Activated CD4-positive, alpha-beta memory T cell treated with anti-CD3 and anti-CD28 coated beads for 36 hours (primary cell): ENCODE results near the gene SF3B3. TPM values are rescaled to one million over a fixed set of nuclear protein-coding genes. Genes with fewer than 3 reads are reported as not detected.
"Not testable (repeated sequence)": the region's sequence is repeated elsewhere in the genome, so short reads cannot be mapped to it uniquely, and the experiment has no call there.

Experiments
- CTCF ChIA-PET: fragments of 350-600 bp; sonication (Branson Sonifier 250); formaldehyde crosslinking; loops from one replicate; lab custom pipeline; 2021; ENCODE audit warnings: antibody characterized with exemption, inconsistent platforms; lab: Charles Lee
- POLR2A ChIA-PET: fragments of 350-600 bp; sonication (Branson Sonifier 250); formaldehyde crosslinking; loops from one replicate; lab custom pipeline; 2021; ENCODE audit warnings: antibody characterized with exemption; lab: Charles Lee
- DNase-seq: peaks from one replicate; pipeline ENCODE4 v3.0.0-alpha.2; 2020
- H3K27ac Mint-ChIP-seq: one replicate; pipeline ENCODE4 v1.8.0; 2021; ENCODE audit warnings: mixed read lengths
- H3K27me3 Mint-ChIP-seq: one replicate; pipeline ENCODE4 v1.8.0; 2021; ENCODE audit warnings: mixed read lengths
- H3K36me3 Mint-ChIP-seq: one replicate; pipeline ENCODE4 v1.8.0; 2021; ENCODE audit warnings: mixed read lengths
- H3K4me1 Mint-ChIP-seq: one replicate; pipeline ENCODE4 v1.8.0; 2021; ENCODE audit warnings: low read depth, mixed read lengths
- H3K4me3 Mint-ChIP-seq: one replicate; pipeline ENCODE4 v1.8.0; 2021; ENCODE audit warnings: mild to moderate bottlenecking, mixed read lengths
- H3K9me3 Mint-ChIP-seq: one replicate; pipeline ENCODE4 v1.8.0; 2021; ENCODE audit warnings: mixed read lengths
- intact Hi-C: fragments of 100-400 bp; cut with micrococcal nuclease; formaldehyde crosslinking; loops from one replicate; pipeline ENCODE4 v1.15.1; 2023
- total RNA-seq, 2 experiments: library from RNA; stranded (reverse); gene quantifications; one replicate each; pipeline ENCODE4 v1.2.3, GENCODE V29; 2021

SF3B3 gene
- total RNA-seq, 2 experiments from 2014 or later = 450 to 453 TPM

DNA sequence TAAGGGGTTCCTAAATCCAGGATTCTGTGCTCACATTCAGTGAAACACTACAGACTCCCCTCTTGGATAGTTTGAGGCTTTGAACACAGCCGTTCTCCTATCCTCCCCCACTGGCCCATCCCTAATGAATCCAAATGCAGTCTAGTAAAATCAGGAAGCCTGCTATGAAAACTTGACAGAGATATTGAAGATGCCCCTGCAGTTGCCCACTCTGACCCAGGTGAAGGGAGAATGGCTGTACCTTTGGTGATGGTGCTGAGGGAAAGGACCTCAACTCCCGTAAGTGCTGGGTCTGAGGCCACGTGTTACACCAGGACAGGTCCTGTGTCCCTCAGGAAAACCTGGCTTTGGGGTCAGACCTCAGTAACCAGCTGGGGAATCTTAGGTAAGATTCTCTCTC lies 54.4 kb downstream of the SF3B3 start:
- H3K4me1 Mint-ChIP-seq = peaks cover 17% of the 10 kb centered on the region
- H3K27ac Mint-ChIP-seq = no peak overlapping the region
- no peak overlapping the region for H3K4me3 Mint-ChIP-seq
- POLR2A ChIA-PET = no interaction called here
- no peaks in the 10 kb centered on the region for H3K9me3 Mint-ChIP-seq
- H3K36me3 Mint-ChIP-seq = peaks cover 15% of the 10 kb centered on the region
- no peak for DNase-seq
- CTCF ChIA-PET = interaction anchor here (1.0 kb wide), 1 partner anchor 193 kb away, joined by 3 read pairs; no protein-coding TSS in a partner anchor
- intact Hi-C loops = loop anchor here (5.0 kb wide), 1 partner anchor 196 kb away; no protein-coding TSS in a partner anchor
- H3K27me3 Mint-ChIP-seq = no peaks in the 10 kb centered on the region

DNA sequence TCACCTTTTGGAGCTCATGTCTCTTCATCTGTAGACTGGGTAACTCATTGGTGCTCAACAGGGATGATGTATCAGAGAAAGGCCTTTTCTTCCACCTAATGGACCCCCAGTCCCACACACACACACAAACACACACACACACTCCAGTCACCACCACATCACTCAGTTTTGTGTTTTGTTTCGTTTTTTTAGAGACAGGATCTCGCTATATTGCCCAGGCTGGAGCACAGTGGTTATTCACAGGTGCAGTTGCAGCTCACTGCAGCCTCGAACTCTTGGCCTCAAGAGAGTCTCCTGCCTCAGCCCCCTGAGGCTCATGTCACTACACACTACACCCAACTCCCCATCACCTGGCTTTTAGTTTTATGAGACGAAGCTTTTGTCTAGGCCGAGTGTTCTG lies 55.6 kb downstream of the SF3B3 start:
- CTCF ChIA-PET = no interaction called here
- Mint-ChIP-seq H3K27me3 (no peaks in the 10 kb centered on the region), H3K9me3 (no peaks in the 10 kb centered on the region), H3K36me3 (peaks cover 7% of the 10 kb centered on the region), H3K4me1 (peaks cover 17% of the 10 kb centered on the region), H3K4me3 (no peak overlapping the region), H3K27ac (no peak overlapping the region)
- intact Hi-C loops = loop anchor here (5.0 kb wide), 1 partner anchor 197 kb away; no protein-coding TSS in a partner anchor
- no peak for DNase-seq
- POLR2A ChIA-PET = no interaction called here

DNA sequence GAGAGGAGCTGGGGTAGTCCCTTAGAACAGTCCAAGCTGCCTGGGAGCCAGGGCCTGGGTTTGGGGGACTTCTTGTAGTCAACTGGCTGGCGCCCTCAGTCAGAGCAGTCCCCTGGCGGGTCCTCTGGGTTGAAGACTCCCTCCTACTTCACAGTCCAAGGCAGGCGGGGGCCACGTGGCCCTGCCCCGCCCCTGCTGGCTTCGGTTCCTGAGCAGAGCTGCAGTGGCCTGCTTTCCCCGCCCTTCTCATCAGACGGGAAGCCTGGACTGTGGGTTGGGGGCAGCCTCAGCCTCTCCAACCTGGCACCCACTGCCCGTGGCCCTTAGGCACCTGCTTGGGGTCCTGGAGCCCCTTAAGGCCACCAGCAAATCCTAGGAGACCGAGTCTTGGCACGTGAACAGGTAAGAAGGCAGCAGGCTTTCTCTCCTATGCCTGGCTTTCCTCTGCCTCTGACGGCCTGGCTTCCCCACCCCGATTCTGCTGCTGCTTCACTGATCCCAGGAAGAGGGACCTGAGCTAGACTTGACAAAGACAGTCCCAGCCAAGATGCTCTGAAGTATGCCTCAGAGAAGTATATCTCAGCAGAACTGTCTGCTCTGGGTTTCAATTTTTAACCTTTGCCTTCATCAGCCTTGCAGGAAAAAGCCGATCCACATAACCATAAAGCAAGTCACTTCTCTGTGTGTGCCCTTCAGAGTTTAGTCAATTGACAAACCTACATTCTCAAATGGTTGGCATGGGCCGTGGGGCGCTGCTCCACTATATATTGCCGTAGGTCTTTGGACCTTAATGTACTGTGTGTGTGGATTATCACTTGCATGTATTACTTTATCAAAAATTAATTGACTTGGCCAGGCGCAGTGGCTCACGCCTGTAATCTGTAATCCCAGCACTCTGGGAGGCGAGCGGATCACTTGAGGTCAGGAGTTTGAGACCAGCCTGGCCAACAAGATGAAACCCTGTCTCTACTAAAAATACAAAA lies 56.3 kb downstream of the SF3B3 start:
- POLR2A ChIA-PET = no interaction called here

DNA sequence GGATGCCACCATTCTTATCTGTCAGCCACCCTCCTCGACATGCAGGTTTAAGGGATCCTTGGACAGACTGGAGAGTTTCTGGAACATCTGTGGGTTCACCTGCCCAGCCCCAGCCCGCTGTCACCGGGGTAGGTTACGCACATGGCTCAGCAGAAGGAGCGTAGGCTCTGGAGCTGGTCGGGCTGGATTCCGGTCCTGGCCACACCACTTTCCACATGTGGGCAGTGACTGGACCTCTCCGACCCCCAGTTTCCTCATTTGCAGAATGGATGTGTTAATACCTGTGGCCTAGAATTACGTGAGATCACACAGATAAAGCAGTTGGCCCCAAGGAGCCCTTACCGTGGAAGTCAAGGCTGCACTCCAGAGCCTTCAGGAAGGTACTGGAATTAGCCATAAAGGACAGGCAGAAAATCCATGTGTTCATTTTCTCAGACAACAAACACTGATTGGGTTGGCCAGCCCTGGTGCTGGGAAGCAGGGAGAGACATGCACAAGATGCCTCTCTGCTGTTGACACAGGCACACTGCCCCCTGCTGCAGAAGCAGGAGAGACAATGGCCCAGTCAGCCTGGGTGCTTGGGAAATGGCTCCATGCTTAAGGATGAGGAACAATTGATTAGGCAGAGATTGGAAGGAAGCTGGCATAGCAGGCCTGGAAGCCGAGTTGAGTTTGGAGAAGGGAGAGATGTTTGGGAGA lies 58.8 kb downstream of the SF3B3 start:
- H3K9me3 Mint-ChIP-seq = no peaks in the 10 kb centered on the region
- ChIA-PET POLR2A (no interaction called here), CTCF (interaction anchor here (1.4 kb wide), 1 partner anchor 188 kb away, joined by 3 read pairs; no protein-coding TSS in a partner anchor)
- H3K27me3 Mint-ChIP-seq = no peaks in the 10 kb centered on the region
- H3K4me1 Mint-ChIP-seq = no peaks in the 10 kb centered on the region
- no peak overlapping the region for H3K27ac Mint-ChIP-seq
- no peaks in the 10 kb centered on the region for H3K36me3 Mint-ChIP-seq
- DNase-seq = peak; percentile 33
- intact Hi-C loops = no loop called here
- no peak overlapping the region for H3K4me3 Mint-ChIP-seq

More for the DNA sequence above, 56.3 kb downstream of the SF3B3 start:
- H3K27me3 Mint-ChIP-seq = no peaks in the 10 kb centered on the region
- H3K27ac Mint-ChIP-seq = no peak overlapping the region
- intact Hi-C loops = loop anchor here (5.0 kb wide), 1 partner anchor 198 kb away; no protein-coding TSS in a partner anchor
- DNase-seq = no peak
- H3K36me3 Mint-ChIP-seq = no peaks in the 10 kb centered on the region
- H3K4me1 Mint-ChIP-seq = peaks cover 17% of the 10 kb centered on the region
- no peaks in the 10 kb centered on the region for H3K9me3 Mint-ChIP-seq
- H3K4me3 Mint-ChIP-seq = no peak overlapping the region
- CTCF ChIA-PET = no interaction called here

DNA sequence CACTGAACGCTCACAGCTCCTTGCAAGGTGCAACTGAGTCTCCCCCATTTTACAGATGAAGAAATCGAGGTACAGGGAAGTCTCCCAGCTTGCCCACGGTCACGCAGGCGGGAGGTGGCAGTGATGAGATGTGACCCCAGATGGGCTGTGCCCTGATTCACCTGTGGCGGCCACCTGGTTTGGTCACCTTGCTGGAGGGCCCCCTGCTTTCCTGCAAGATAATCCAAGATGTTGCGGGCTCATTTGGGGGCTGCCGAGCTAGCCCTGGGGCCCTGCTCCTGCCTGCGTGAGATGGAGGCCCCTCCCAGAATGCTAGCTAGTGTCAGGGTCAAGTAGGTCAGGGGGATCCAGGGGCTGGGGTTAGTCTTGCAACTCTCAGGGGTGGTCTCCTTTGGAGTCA lies 63.1 kb downstream of the SF3B3 start:
- no peak for DNase-seq
- no peak overlapping the region for H3K27ac Mint-ChIP-seq
- peaks cover 3% of the 10 kb centered on the region for H3K27me3 Mint-ChIP-seq
- H3K4me1 Mint-ChIP-seq = no peaks in the 10 kb centered on the region
- H3K9me3 Mint-ChIP-seq = no peaks in the 10 kb centered on the region
- ChIA-PET CTCF (no interaction called here), POLR2A (no interaction called here)
- intact Hi-C loops = no loop called here
- no peak overlapping the region for H3K4me3 Mint-ChIP-seq
- H3K36me3 Mint-ChIP-seq = no peaks in the 10 kb centered on the region

DNA sequence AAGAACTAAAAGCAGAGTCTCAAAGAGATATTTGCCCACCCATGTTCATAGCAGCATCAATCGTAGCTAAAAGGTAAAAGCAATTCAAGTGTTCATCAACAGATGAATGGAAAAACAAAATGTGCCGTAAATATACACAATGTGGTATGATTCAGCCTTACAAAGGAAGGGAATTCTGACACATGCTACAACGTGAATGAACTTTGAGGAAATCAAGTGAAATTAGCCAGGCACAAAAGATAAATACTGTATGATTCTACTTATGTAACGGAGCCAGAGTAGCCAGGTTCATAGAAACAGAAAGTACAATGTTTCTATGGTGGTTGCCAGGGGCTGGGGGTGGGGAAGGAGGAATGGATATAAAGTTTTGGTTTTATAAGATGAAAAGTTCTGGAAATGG lies 64.9 kb downstream of the SF3B3 start:
- H3K27me3 Mint-ChIP-seq = peaks cover 3% of the 10 kb centered on the region
- ChIA-PET POLR2A (no interaction called here), CTCF (no interaction called here)
- no peaks in the 10 kb centered on the region for H3K4me1 Mint-ChIP-seq
- H3K36me3 Mint-ChIP-seq = no peaks in the 10 kb centered on the region
- H3K27ac Mint-ChIP-seq = no peak overlapping the region
- no peak for DNase-seq
- intact Hi-C loops = no loop called here
- H3K4me3 Mint-ChIP-seq = no peak overlapping the region
- no peaks in the 10 kb centered on the region for H3K9me3 Mint-ChIP-seq

DNA sequence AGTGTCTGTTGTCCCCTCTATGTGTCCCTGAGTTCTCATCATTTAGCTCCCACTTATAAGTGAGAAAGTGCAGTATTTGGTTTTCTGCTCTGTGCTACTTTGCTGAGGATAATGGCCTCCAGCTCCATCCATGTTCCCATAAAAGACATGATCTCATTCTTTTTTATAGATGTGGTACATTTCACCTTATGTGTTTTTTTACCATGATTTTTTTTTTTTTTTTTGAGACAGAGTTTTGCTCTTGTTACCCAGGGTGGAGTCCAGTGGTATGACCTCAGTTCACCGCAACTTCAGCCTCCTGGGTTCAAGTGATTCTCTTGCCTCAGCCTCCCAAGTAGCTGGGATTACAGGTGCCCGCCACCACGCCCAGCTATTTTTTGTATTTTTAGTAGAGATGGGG lies 65.8 kb downstream of the SF3B3 start:
- H3K27me3 Mint-ChIP-seq, CTCF ChIA-PET, POLR2A ChIA-PET, H3K9me3 Mint-ChIP-seq, H3K4me1 Mint-ChIP-seq, H3K4me3 Mint-ChIP-seq, H3K27ac Mint-ChIP-seq, DNase-seq, intact Hi-C loops, H3K36me3 Mint-ChIP-seq: not testable (repeated sequence)

DNA sequence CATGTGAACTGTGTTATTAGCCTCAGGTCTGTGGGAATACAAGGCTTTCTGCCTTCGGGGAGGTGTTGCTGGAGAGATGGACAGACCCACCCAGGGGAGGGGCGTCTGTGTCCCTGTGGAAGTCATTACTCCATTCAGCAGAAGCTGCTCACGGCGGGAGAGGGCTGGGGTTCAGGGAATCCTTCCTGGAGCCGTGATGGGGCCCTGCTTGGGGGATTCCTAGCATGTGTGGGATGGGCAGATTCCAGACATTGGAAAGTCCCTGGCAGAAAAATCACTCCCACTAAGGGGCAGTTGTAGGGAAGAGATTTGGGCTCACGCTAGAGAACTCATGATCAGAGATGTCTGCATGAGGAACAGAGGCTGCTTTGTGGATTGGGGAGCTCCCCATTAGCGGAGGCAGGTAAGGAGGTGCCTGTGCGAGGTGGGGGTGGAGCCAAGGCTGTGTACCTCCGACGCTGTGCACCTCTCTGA lies 66.4 kb downstream of the SF3B3 start:
- POLR2A ChIA-PET = no interaction called here
- H3K4me3 Mint-ChIP-seq = no peak overlapping the region
- H3K27ac Mint-ChIP-seq = no peak overlapping the region
- CTCF ChIA-PET = no interaction called here
- H3K4me1 Mint-ChIP-seq = no peaks in the 10 kb centered on the region
- no peaks in the 10 kb centered on the region for H3K36me3 Mint-ChIP-seq
- H3K27me3 Mint-ChIP-seq = peaks cover 3% of the 10 kb centered on the region
- DNase-seq = no peak
- intact Hi-C loops = no loop called here
- no peaks in the 10 kb centered on the region for H3K9me3 Mint-ChIP-seq

DNA sequence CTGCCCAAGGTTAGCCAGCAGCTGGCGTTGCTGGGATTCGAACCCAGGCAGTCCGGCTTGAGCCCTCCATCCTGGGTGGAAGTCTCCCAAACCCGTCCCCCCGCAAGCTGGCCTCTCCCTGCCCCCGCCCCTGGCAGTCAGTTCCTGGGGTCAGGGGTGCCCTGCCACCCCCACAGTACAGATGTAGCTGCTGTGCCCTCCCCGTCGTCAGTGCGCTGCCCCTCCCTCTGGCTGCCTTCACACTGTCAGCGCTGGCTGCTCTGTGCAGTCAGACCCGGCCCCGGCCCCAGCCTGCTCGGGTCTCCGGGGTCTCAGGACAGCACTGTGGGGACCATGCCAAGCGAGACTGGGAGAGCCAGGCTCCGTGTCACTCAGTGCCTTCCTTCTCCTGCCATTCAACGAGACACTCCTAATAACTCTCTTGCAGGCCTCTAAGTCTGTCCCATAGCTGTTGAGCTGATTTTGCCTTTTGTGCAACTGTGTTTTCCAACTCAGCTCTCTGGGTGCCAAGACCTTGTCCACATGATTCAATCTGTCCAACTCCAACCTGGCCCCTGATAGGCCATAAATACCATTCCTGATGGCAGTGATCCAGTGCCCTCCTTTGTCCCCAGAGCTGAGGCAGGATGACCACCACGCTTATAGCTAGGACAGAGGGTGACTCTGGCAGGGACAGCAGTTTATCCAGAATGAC lies 67.3 kb downstream of the SF3B3 start:
- CTCF ChIA-PET = interaction anchor here (0.7 to 1.2 kb wide), 3 partner anchors 62 to 221 kb away, joined by 3 to 4 read pairs (median 3); no protein-coding TSS in a partner anchor
- H3K4me3 Mint-ChIP-seq = no peak overlapping the region
- intact Hi-C loops = no loop called here
- no peak for DNase-seq
- H3K27ac Mint-ChIP-seq = no peak overlapping the region
- POLR2A ChIA-PET = no interaction called here
- H3K9me3 Mint-ChIP-seq = no peaks in the 10 kb centered on the region
- H3K36me3 Mint-ChIP-seq = no peaks in the 10 kb centered on the region
- no peaks in the 10 kb centered on the region for H3K4me1 Mint-ChIP-seq
- peaks cover 3% of the 10 kb centered on the region for H3K27me3 Mint-ChIP-seq

DNA sequence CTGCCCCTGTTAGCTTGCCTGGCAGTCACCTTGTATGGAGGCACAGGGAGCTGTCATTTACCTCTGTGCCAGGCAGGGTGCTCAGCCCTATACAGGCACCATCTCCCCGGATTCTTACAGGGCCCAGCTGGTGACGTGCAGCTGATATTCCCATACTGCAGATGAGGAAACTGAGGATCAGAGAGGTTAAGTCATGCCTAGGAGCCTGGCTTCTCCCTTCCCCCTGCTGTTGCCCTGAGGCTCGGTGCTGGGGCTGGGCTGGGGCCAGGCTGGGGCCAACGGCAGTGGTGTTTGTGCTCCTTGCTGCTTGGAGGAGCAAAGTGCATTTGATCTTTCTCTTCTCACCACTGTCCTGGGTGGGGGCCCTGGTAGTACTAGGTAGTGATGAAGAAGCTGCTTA lies 68.0 kb downstream of the SF3B3 start:
- POLR2A ChIA-PET = no interaction called here
- Mint-ChIP-seq H3K4me1 (no peaks in the 10 kb centered on the region), H3K27ac (no peak overlapping the region), H3K9me3 (no peaks in the 10 kb centered on the region), H3K4me3 (no peak overlapping the region), H3K36me3 (no peaks in the 10 kb centered on the region), H3K27me3 (peaks cover 3% of the 10 kb centered on the region)
- DNase-seq = no peak
- CTCF ChIA-PET = interaction anchor here (1.1 to 1.2 kb wide), 2 partner anchors 61 to 222 kb away, joined by 3 read pairs; no protein-coding TSS in a partner anchor
- intact Hi-C loops = no loop called here

DNA sequence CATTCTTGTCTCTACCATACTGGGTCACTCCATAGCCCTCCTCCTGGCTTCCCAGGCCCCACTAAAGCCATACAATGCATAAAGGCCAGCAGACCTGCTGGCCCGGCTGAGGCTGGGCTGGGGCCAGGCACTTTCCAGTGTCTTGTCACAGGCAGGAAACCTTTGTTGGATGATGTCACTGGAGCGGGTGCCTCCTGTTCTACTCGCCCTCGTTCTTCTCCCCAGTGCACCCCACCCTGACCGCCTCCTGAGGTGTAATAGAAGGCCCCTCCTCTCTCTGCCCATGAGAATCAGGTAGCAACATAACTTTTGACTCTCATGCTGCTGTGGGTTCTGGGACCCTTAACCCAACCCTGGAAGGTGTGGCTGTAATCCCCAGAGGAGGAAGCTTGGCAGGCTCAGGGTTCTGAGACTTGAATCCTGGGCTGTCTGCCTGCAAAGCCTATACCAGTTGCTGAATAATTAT lies 68.5 kb downstream of the SF3B3 start:
- DNase-seq = no peak
- intact Hi-C loops = no loop called here
- Mint-ChIP-seq H3K4me3 (no peak overlapping the region), H3K36me3 (no peaks in the 10 kb centered on the region), H3K27me3 (peaks cover 3% of the 10 kb centered on the region), H3K9me3 (no peaks in the 10 kb centered on the region), H3K27ac (no peak overlapping the region), H3K4me1 (no peaks in the 10 kb centered on the region)
- ChIA-PET CTCF (no interaction called here), POLR2A (no interaction called here)
